ENCODE measurements around the gene SALL1.

Gene SALL1

GRCh38 chr16:51109173-51109572 lies 41.9 kb downstream of the SALL1 start:
- H3K9ac ChIP-seq (ENCODE audit: low read depth, low read length, poor library complexity, severe bottlenecking), result no peak overlapping the region
- no peaks in the 10 kb centered on the region for H3K4me1 ChIP-seq (ENCODE audit: insufficient read depth, low read length, poor library complexity, severe bottlenecking)
- H3K36me3 ChIP-seq (ENCODE audit: insufficient read depth, low read length), result no peaks in the 10 kb centered on the region
- TF ChIP-seq EZH2phosphoT487 (IDR thresholded peaks at IDR 0.05; ENCODE audit: borderline replicate concordance) (no peak), CTCF (conservative IDR thresholded peaks at IDR 0.05; ENCODE audit: low read length) (no peak)
- no peaks in the 10 kb centered on the region for H3K9me2 ChIP-seq (replicated peaks; ENCODE audit: low read depth, low read length)
- no peak overlapping the region for H3K4me3 ChIP-seq (ENCODE audit: low read length, poor library complexity, severe bottlenecking)
- peaks cover 3% of the 10 kb centered on the region; the same call in 1 of the 2 replicates for H3K9me3 ChIP-seq (ENCODE audit: insufficient read depth, low read depth, low read length)
- H4K20me1 ChIP-seq (ENCODE audit: insufficient read depth, low read length, poor library complexity, severe bottlenecking), result no peaks in the 10 kb centered on the region
- H3K27me3 ChIP-seq (ENCODE audit: insufficient read depth, low read length, poor library complexity, severe bottlenecking), result no peaks in the 10 kb centered on the region
- H3F3A ChIP-seq (ENCODE audit: low read depth), result no peaks in the 10 kb centered on the region
- no peaks in the 10 kb centered on the region for H3K79me2 ChIP-seq (ENCODE audit: insufficient read depth, low read length)
- no peak overlapping the region for H3K4me2 ChIP-seq (ENCODE audit: low read depth, low read length, poor library complexity, severe bottlenecking)
- H2AFZ ChIP-seq (ENCODE audit: low read length), result no peak overlapping the region

- no peak overlapping the region for H3K4me3 ChIP-seq (ENCODE audit: low read length, poor library complexity, severe bottlenecking)
- H3K27me3 ChIP-seq (ENCODE audit: insufficient read depth, low read length, poor library complexity, severe bottlenecking), result no peaks in the 10 kb centered on the region
- no peaks in the 10 kb centered on the region for H3K4me1 ChIP-seq (ENCODE audit: insufficient read depth, low read length, poor library complexity, severe bottlenecking)
- H3K79me2 ChIP-seq (ENCODE audit: insufficient read depth, low read length), result no peaks in the 10 kb centered on the region
- no peaks in the 10 kb centered on the region for H3K9me2 ChIP-seq (replicated peaks; ENCODE audit: low read depth, low read length)
- no peaks in the 10 kb centered on the region for H3K36me3 ChIP-seq (ENCODE audit: insufficient read depth, low read length)
- peaks cover 3% of the 10 kb centered on the region; the same call in 1 of the 2 replicates for H3K9me3 ChIP-seq (ENCODE audit: insufficient read depth, low read depth, low read length)
- no peaks in the 10 kb centered on the region for H4K20me1 ChIP-seq (ENCODE audit: insufficient read depth, low read length, poor library complexity, severe bottlenecking)
- TF ChIP-seq EZH2phosphoT487 (IDR thresholded peaks at IDR 0.05; ENCODE audit: borderline replicate concordance) (no peak), CTCF (conservative IDR thresholded peaks at IDR 0.05; ENCODE audit: low read length) (no peak)
- H3F3A ChIP-seq (ENCODE audit: low read depth), result no peaks in the 10 kb centered on the region
- no peak overlapping the region for H2AFZ ChIP-seq (ENCODE audit: low read length)
- no peak overlapping the region for H3K4me2 ChIP-seq (ENCODE audit: low read depth, low read length, poor library complexity, severe bottlenecking)
- no peak overlapping the region for H3K9ac ChIP-seq (ENCODE audit: low read depth, low read length, poor library complexity, severe bottlenecking)
Observed at GRCh38 chr16:51107742-51108141, 43.3 kb downstream of the SALL1 start.

GRCh38 chr16:51106535-51106934 lies 44.5 kb downstream of the SALL1 start:
- Histone ChIP-seq H3K36me3 (ENCODE audit: insufficient read depth, low read length) (no peaks in the 10 kb centered on the region), H2AFZ (ENCODE audit: low read length) (no peak overlapping the region), H3K9me3 (ENCODE audit: insufficient read depth, low read depth, low read length) (peaks cover 3% of the 10 kb centered on the region; the same call in 1 of the 2 replicates), H3K4me3 (ENCODE audit: low read length, poor library complexity, severe bottlenecking) (no peak overlapping the region), H3K27me3 (ENCODE audit: insufficient read depth, low read length, poor library complexity, severe bottlenecking) (no peaks in the 10 kb centered on the region), H3F3A (ENCODE audit: low read depth) (no peaks in the 10 kb centered on the region), H3K79me2 (ENCODE audit: insufficient read depth, low read length) (no peaks in the 10 kb centered on the region), H3K9ac (ENCODE audit: low read depth, low read length, poor library complexity, severe bottlenecking) (no peak overlapping the region), H4K20me1 (ENCODE audit: insufficient read depth, low read length, poor library complexity, severe bottlenecking) (no peaks in the 10 kb centered on the region), H3K4me2 (ENCODE audit: low read depth, low read length, poor library complexity, severe bottlenecking) (no peak overlapping the region), H3K9me2 (replicated peaks; ENCODE audit: low read depth, low read length) (no peaks in the 10 kb centered on the region), H3K4me1 (ENCODE audit: insufficient read depth, low read length, poor library complexity, severe bottlenecking) (no peaks in the 10 kb centered on the region)
- TF ChIP-seq EZH2phosphoT487 (IDR thresholded peaks at IDR 0.05; ENCODE audit: borderline replicate concordance), result no peak
- TF ChIP-seq CTCF (conservative IDR thresholded peaks at IDR 0.05; ENCODE audit: low read length), result no peak

Measured in Loucy (cell line).